Spleen (tissue), 7 donors: Measurements from ENCODE around the gene ASPG.

Experiments
- POLR2A ChIP-seq, 3 donors: fragments of 450-650 bp; IDR thresholded peaks; one replicate each; pipeline ENCODE4 v1.5.1; 2017; ENCODE audit warnings: antibody characterized with exemption in 3 of 3, mild to moderate bottlenecking in 1 of 3
- TF ChIP-seq, protein P1 (sequence below), 11 experiments: fragments of 200-600 bp in 7 of 11; fragments of 450-650 bp in 4 of 11; sonication (generic) in 4 of 11; IDR thresholded peaks in 8 of 11; conservative IDR thresholded peaks in 3 of 11; 1 replicate in 7 of 11; 2 replicates in 4 of 11; pipeline versions ENCODE4 v1.4.0 to v1.8.0; 2016 to 2021; ENCODE audit warnings: antibody characterized with exemption in 11 of 11, inconsistent platforms in 4 of 11, mild to moderate bottlenecking in 1 of 11
- donor health status: DM: no; HTN: no; CAD: no; lungs with moderate emphysema.
- donor health status: DM: no; HTN: no; CAD: no.
- donor health status: DM: no; HTN: no; CAD: no.

DNA sequence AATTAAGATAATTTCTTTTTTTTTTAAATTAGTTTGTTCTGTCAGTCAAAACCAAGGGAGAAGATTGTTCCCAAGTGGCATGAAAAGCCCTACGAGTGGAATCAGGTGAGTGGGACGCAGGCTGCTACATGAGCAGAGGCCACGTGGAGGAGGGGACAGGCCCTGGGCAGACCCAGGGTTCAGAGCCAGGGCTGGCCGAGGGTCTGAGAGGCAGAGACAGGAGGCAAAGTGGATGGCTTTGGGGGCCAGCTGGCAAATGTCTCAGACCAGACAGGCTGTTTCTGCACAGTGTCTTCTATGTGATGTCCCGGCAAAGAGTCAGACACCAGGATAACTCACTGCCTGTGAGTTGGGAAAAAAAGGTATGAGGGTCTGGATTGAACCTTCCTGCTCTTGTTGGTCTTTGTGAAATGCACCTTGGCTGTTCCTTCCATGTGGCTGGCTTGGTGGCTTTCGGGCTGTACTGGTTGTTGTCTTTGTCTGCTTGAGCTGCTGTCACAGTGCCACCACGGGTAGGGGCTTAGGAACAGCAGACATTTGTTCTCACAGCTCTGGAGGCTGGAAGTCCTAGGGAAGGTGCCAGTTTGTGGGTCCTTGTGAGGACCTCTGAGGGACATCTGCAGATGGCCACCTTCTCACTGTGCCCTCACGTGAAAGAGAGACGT, 35.8 kb upstream of the ASPG start:
- TF ChIP-seq, protein P1, sequence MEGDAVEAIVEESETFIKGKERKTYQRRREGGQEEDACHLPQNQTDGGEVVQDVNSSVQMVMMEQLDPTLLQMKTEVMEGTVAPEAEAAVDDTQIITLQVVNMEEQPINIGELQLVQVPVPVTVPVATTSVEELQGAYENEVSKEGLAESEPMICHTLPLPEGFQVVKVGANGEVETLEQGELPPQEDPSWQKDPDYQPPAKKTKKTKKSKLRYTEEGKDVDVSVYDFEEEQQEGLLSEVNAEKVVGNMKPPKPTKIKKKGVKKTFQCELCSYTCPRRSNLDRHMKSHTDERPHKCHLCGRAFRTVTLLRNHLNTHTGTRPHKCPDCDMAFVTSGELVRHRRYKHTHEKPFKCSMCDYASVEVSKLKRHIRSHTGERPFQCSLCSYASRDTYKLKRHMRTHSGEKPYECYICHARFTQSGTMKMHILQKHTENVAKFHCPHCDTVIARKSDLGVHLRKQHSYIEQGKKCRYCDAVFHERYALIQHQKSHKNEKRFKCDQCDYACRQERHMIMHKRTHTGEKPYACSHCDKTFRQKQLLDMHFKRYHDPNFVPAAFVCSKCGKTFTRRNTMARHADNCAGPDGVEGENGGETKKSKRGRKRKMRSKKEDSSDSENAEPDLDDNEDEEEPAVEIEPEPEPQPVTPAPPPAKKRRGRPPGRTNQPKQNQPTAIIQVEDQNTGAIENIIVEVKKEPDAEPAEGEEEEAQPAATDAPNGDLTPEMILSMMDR (IDR thresholded peaks at IDR 0.05 in 8 of 11, conservative IDR thresholded peaks at IDR 0.05 in 3 of 11), result no peak
- no peak for TF ChIP-seq POLR2A (IDR thresholded peaks at IDR 0.05)
